Progenitor cell of endocrine pancreas (in vitro differentiated cells): ENCODE results near the gene AP3M1. TPM values are rescaled to one million over a fixed set of nuclear protein-coding genes. Genes with fewer than 3 reads are reported as not detected.
"Not testable (repeated sequence)": the region's sequence is repeated elsewhere in the genome, so short reads cannot be mapped to it uniquely, and the experiment has no call there.

ENCODE experiments used
- DNase-seq: peaks from one replicate; pipeline ENCODE4 v3.0.0; 2021; ENCODE audit warnings: low spot score; ENCODE audit not compliant: unreplicated experiment
- H3K27ac Mint-ChIP-seq: 2 replicates; pipeline ENCODE4 v1.8.0; 2021; ENCODE audit warnings: mild to moderate bottlenecking, moderate library complexity, mixed read lengths
- H3K27me3 Mint-ChIP-seq: 2 replicates; pipeline ENCODE4 v1.8.0; 2021; ENCODE audit warnings: mixed read lengths
- H3K36me3 Mint-ChIP-seq: 2 replicates; pipeline ENCODE4 v1.8.0; 2022; ENCODE audit warnings: mixed read lengths; ENCODE audit not compliant: insufficient read depth
- H3K4me1 Mint-ChIP-seq: 2 replicates; pipeline ENCODE4 v1.8.0; 2021; ENCODE audit warnings: low read depth, mixed read lengths
- H3K4me3 Mint-ChIP-seq: 2 replicates; pipeline ENCODE4 v1.8.0; 2021; ENCODE audit warnings: low read depth, mild to moderate bottlenecking, moderate library complexity, mixed read lengths
- H3K9me3 Mint-ChIP-seq: 2 replicates; pipeline ENCODE4 v1.8.0; 2021; ENCODE audit warnings: low read depth, mixed read lengths
- total RNA-seq: library from RNA; stranded (reverse); gene quantifications from 2 replicates; pipeline ENCODE4 v1.2.1, GENCODE V29; 2021
- TF ChIP-seq, protein P1 (sequence below): fragments of 200-600 bp; sonication (generic); IDR thresholded peaks from one replicate; pipeline ENCODE4 v1.5.0; 2021; ENCODE audit warnings: antibody characterized with exemption, mild to moderate bottlenecking; ENCODE audit not compliant: unreplicated experiment

Gene AP3M1
- total RNA-seq, 1 donor from 2014 or later: 51.7 TPM

DNA sequence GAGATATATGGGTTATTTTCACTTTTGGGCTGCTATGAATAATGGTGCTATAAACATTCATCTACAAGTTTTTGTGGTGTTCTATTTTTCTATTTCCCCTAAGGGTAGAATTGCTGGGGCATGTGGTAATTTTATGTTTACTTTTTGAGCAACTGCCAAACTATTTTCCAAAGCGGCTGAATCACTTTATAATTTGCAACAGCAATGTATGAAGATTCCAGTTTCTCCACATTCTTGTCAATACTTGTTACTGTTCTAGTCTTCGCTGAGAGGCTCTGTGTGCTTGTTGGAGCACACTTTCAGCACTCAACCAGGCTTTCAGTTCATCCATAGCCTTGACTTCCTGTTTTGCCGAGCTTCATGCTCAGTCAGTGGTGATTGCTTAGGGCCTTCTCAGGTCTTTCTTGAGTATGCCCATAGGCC is 39.4 kb upstream of the AP3M1 start:
- Mint-ChIP-seq H3K9me3 (no peaks in the 10 kb centered on the region), H3K27me3 (no peaks in the 10 kb centered on the region), H3K27ac (no peak overlapping the region), H3K36me3 (no peaks in the 10 kb centered on the region), H3K4me3 (no peak overlapping the region), H3K4me1 (no peaks in the 10 kb centered on the region)
- no peak for DNase-seq
- TF ChIP-seq, protein P1, sequence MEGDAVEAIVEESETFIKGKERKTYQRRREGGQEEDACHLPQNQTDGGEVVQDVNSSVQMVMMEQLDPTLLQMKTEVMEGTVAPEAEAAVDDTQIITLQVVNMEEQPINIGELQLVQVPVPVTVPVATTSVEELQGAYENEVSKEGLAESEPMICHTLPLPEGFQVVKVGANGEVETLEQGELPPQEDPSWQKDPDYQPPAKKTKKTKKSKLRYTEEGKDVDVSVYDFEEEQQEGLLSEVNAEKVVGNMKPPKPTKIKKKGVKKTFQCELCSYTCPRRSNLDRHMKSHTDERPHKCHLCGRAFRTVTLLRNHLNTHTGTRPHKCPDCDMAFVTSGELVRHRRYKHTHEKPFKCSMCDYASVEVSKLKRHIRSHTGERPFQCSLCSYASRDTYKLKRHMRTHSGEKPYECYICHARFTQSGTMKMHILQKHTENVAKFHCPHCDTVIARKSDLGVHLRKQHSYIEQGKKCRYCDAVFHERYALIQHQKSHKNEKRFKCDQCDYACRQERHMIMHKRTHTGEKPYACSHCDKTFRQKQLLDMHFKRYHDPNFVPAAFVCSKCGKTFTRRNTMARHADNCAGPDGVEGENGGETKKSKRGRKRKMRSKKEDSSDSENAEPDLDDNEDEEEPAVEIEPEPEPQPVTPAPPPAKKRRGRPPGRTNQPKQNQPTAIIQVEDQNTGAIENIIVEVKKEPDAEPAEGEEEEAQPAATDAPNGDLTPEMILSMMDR: no peak

DNA sequence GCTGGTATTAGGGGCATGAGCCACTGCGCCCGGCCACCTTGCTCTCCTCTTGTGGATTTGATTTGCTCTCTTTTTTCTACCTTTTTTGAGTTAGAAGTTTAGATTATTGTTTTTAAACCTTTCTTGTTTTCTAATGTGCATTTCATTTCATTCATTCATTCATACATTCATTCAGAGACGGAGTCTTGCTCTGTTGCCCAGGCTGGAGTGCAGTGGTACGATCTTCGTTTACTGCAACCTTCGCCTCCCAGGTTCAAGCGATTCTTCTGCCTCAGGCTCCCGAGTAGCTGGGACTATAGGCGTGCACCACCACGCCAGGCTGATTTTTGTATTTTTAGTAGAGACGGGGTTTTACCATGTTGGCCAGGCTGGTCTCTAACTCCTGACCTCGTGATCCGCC is 38.0 kb upstream of the AP3M1 start:
- peak overlapping the region; percentile 46 for H3K27ac Mint-ChIP-seq
- not testable (repeated sequence) for H3K36me3 Mint-ChIP-seq, H3K27me3 Mint-ChIP-seq, DNase-seq, H3K9me3 Mint-ChIP-seq, H3K4me1 Mint-ChIP-seq, H3K4me3 Mint-ChIP-seq

DNA sequence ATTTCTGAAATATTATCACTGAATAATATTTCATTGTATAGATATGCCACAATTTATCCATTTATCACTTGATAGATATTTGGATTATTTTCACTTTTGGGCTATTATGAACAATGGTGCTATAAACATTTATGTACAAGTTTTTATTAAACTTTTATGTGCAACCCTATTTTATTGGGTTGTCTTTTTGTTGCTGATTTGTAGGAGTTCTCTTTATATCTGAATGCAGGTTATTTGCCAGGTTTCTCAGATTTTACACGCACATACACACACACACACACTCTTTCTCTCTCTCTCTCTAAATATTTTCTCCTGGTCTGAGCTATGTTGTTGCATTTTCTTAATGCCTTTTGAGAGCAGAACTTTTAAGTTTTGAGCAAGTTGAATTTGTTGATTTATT is 36.6 kb upstream of the AP3M1 start:
- no peak for DNase-seq
- Mint-ChIP-seq H3K36me3 (no peaks in the 10 kb centered on the region), H3K27me3 (no peaks in the 10 kb centered on the region), H3K4me1 (no peaks in the 10 kb centered on the region), H3K4me3 (no peak overlapping the region), H3K9me3 (no peaks in the 10 kb centered on the region), H3K27ac (no peak overlapping the region)
- TF ChIP-seq, protein P1: no peak

DNA sequence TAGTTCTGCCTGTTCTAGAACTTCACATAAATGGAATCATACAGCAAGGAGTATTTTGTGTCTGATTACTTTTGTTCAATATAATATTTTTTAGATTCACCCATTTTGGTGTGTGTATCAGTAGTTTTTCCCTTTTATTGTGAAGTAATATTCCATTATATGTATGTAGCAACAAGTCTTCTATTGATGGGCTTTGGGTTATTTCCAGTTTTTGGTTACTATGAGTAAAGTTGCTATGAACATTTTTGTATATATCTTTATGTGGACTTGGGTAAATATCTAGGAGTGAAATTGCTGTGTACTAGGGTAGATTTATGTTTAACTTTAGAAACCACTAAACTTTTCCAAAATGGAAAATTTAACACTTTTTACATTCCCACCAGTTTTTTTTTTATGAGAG is 36.0 kb upstream of the AP3M1 start:
- H3K4me1 Mint-ChIP-seq: no peaks in the 10 kb centered on the region
- no peak for DNase-seq
- TF ChIP-seq, protein P1: no peak
- H3K4me3 Mint-ChIP-seq: no peak overlapping the region
- no peaks in the 10 kb centered on the region for H3K9me3 Mint-ChIP-seq
- no peaks in the 10 kb centered on the region for H3K36me3 Mint-ChIP-seq
- no peaks in the 10 kb centered on the region for H3K27me3 Mint-ChIP-seq
- H3K27ac Mint-ChIP-seq: no peak overlapping the region

DNA sequence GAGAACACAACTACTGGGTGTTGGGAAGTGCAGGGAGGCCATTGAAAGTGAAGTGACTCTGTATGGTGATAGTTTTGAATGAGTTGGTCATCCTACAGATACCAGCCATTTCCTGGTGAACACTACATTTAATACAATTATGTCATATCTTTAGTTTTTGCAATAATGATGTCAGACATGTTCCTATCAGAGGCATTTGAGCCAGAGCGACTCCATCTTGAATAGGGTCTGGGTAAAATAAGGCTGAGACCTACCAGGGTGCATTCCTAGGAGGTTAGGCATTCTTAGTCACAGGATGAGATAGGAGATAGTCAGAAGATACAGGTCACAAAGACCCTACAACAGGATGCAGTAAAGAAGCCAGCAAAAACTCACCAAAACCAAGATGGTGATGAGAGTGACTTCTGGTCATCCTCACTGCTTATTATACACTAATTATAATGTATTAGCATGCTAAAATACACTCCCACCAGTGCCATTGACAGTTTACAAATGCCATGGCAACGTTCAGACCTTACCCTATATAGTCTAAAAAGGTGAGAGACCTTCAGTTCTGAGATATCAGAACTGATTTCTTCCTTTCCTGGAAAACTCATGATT is 28.6 kb upstream of the AP3M1 start:
- no peak for DNase-seq
- no peak overlapping the region for H3K27ac Mint-ChIP-seq
- no peaks in the 10 kb centered on the region for H3K36me3 Mint-ChIP-seq
- no peaks in the 10 kb centered on the region for H3K9me3 Mint-ChIP-seq
- peaks cover 10% of the 10 kb centered on the region for H3K4me1 Mint-ChIP-seq
- TF ChIP-seq, protein P1: no peak
- no peaks in the 10 kb centered on the region for H3K27me3 Mint-ChIP-seq
- H3K4me3 Mint-ChIP-seq: no peak overlapping the region

DNA sequence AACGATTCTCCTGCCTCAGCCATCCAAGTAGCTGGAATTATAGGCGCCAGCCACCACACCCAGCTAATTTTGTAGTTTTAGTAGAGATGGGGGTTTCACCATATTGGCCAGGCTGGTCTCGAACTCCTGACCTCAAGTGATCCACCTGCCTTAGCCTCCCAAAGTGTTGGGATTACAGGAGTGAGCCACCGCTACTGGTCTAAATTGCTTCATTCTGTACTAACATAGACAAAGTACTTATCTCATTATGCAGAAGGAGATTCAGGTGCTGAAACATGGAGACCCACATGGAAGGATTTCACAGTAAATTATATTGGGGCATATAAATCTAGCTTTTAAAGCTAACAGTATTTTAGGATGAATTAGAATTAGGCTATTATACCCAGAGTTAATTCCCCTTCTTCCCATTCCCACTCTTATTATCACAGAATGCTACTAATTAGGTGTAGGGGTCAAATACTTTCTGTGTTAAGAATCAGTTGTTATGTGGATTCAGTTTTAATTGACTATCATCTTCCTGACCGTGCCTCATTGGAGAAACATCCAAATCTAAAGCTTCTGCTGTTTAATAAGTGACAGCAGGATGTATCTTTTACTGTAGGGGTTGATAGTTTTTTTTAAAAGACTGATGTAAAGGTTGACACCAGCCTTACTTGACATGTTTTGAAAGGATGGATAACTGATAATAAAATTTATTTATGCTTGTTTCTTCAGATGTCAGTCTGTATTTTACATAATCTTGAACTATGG is 27.6 kb upstream of the AP3M1 start:
- H3K4me3 Mint-ChIP-seq: peak overlapping the region; percentile 24
- H3K4me1 Mint-ChIP-seq: peaks cover 10% of the 10 kb centered on the region
- no peaks in the 10 kb centered on the region for H3K9me3 Mint-ChIP-seq
- no peaks in the 10 kb centered on the region for H3K36me3 Mint-ChIP-seq
- H3K27ac Mint-ChIP-seq: no peak overlapping the region
- no peak for DNase-seq
- TF ChIP-seq, protein P1: no peak
- no peaks in the 10 kb centered on the region for H3K27me3 Mint-ChIP-seq
